Testis (tissue), 3 donors: ENCODE data around the gene AAK1. TPM values are rescaled to one million over a fixed set of nuclear protein-coding genes. Genes with fewer than 3 reads are reported as not detected.

ENCODE experiments used
- DNase-seq: peaks from one replicate; pipeline ENCODE4 v3.0.0-alpha.2; 2019
- H3K27ac ChIP-seq, 2 donors: fragments of 200-600 bp; sonication (generic); one replicate each; pipeline ENCODE4 v1.5.1; 2019
- H3K27me3 ChIP-seq: fragments of 200-600 bp; sonication (generic); one replicate; pipeline ENCODE4 v1.5.1; 2019
- H3K36me3 ChIP-seq: fragments of 200-600 bp; sonication (generic); one replicate; pipeline ENCODE4 v1.5.1; 2017; ENCODE audit warnings: low read depth; ENCODE audit errors: missing control alignments
- H3K4me1 ChIP-seq: fragments of 200-600 bp; sonication (generic); one replicate; pipeline ENCODE4 v1.5.1; 2019
- H3K4me3 ChIP-seq, 2 donors: fragments of 200-600 bp; sonication (generic); one replicate each; pipeline ENCODE4 v1.5.1; 2017 to 2019
- H3K9me3 ChIP-seq: fragments of 200-600 bp; sonication (generic); one replicate; pipeline ENCODE4 v1.5.1; 2017
- POLR2A ChIP-seq: fragments of 450-650 bp; IDR thresholded peaks from one replicate; pipeline ENCODE4 v1.6.1; 2017; ENCODE audit warnings: antibody characterized with exemption, mild to moderate bottlenecking, moderate library complexity
- WGBS, 2 donors: methylation state at CpG; one replicate each; pipeline ENCODE4 v1.1.5; 2018; 5-methylcytosine and 5-hydroxymethylcytosine counted together
- intact Hi-C: fragments of 100-400 bp; cut with DNase I; formaldehyde crosslinking; loops from one replicate; pipeline ENCODE4 v1.15.1; 2023; ENCODE audit warnings: low total_unique reads
- polyA plus RNA-seq: library from polyadenylated mRNA; stranded (reverse); fragments of 350-450 nt; fragmentation: Illumina TruSeq; extraction: RNeasy Lipid Tissue Mini Kit (QIAGEN cat#74804); gene quantifications from one replicate; pipeline ENCODE4 v1.2.3, GENCODE V29; 2014; ENCODE audit warnings: low read depth, low replicate concordance; ENCODE audit not compliant: insufficient read depth
- small RNA-seq, 2 donors: library from RNA; depleted of rRNA; stranded (forward); fragments of <200 nt; gene quantifications; one replicate each; pipeline ENCODE3, GENCODE V24; 2016
- total RNA-seq, 2 donors: library from RNA; depleted of rRNA; stranded (reverse); fragments of >200 nt; gene quantifications; one replicate each; pipeline ENCODE4 v1.2.3, GENCODE V29; 2016
- TF ChIP-seq, protein P1 (sequence below), 3 experiments: fragments of 450-650 bp in 2 of 3; fragments of 200-600 bp in 1 of 3; sonication (generic) in 1 of 3; IDR thresholded peaks; one replicate each; pipeline ENCODE4 v1.5.1; 2016 to 2019; ENCODE audit warnings: antibody characterized with exemption in 3 of 3, mild to moderate bottlenecking in 2 of 3, moderate library complexity in 1 of 3

The AAK1 gene
- total and polyA plus RNA-seq, 3 donors from 2014 or later: 20.3 to 62.1 (median 47.9) TPM

- H3K4me1 ChIP-seq: no peaks in the 10 kb centered on the region
- no peak overlapping the region for H3K4me3 ChIP-seq
- H3K27ac ChIP-seq: no peak overlapping the region
- DNase-seq: no peak
- WGBS, 2 donors: 72 to 81% methylated on average over 1 of the region's 1 CpG
- H3K36me3 ChIP-seq: no peaks in the 10 kb centered on the region
- TF ChIP-seq, protein P1, sequence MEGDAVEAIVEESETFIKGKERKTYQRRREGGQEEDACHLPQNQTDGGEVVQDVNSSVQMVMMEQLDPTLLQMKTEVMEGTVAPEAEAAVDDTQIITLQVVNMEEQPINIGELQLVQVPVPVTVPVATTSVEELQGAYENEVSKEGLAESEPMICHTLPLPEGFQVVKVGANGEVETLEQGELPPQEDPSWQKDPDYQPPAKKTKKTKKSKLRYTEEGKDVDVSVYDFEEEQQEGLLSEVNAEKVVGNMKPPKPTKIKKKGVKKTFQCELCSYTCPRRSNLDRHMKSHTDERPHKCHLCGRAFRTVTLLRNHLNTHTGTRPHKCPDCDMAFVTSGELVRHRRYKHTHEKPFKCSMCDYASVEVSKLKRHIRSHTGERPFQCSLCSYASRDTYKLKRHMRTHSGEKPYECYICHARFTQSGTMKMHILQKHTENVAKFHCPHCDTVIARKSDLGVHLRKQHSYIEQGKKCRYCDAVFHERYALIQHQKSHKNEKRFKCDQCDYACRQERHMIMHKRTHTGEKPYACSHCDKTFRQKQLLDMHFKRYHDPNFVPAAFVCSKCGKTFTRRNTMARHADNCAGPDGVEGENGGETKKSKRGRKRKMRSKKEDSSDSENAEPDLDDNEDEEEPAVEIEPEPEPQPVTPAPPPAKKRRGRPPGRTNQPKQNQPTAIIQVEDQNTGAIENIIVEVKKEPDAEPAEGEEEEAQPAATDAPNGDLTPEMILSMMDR (IDR thresholded peaks at IDR 0.05): no peak
- no peak for TF ChIP-seq POLR2A
- intact Hi-C loops: no loop called here
- no peaks in the 10 kb centered on the region for H3K27me3 ChIP-seq
- H3K9me3 ChIP-seq: no peaks in the 10 kb centered on the region
Observed at GRCh38 chr2:69416147-69416546, 227.4 kb downstream of the AAK1 start.

Small RNA genes within 50 kb of the gene (small RNA-seq; reads per million reads assigned to genes)
- gene RN7SL604P: 0 reads per million in 2 donors
- 0 reads per million in 2 donors for gene SNORA36C

Other genes with a start within 250 kb of the AAK1 start
- gene NFU1, start 206.3 kb downstream of the AAK1 start, total RNA-seq: 10 to 100 TPM; 31.8 to 33.1 TPM
- gene NFU1, start 206.3 kb downstream of the AAK1 start, polyA plus RNA-seq: 69.4 TPM
- 10 to 100 TPM; 27.1 to 30.2 TPM for gene ANXA4, start 98.4 kb upstream of the AAK1 start, total RNA-seq
- gene ANXA4, start 98.4 kb upstream of the AAK1 start, polyA plus RNA-seq: 71.2 TPM
- gene GMCL1, start 185.9 kb upstream of the AAK1 start, total RNA-seq: 10 to 100 TPM; 19.9 to 27.6 TPM
- gene GMCL1, start 185.9 kb upstream of the AAK1 start, polyA plus RNA-seq: 30.5 TPM